Astrocyte (in vitro differentiated cells and primary cell): ENCODE measurements around the gene PFKL. TPM values are rescaled to one million over a fixed set of nuclear protein-coding genes. Genes with fewer than 3 reads are reported as not detected.

Experiments
- DNase-seq: peaks from one replicate; pipeline ENCODE4 v3.0.0-alpha.2; 2010; ENCODE audit warnings: low read depth
- FAIRE-seq: peaks from 2 replicates; lab custom pipeline; 2011; peaks lifted over from hg19 to GRCh38; lab: Jason Lieb, UNC
- H2AFZ ChIP-seq: 2 replicates; pipeline ENCODE4 v1.6.0; 2012; ENCODE audit warnings: low read depth, low read length, inconsistent platforms
- H3K27ac ChIP-seq: 2 replicates; pipeline ENCODE4 v1.5.1; 2011; ENCODE audit warnings: low read depth, low read length, inconsistent platforms
- H3K27me3 ChIP-seq: 2 replicates; pipeline ENCODE4 v1.6.0; 2011; ENCODE audit warnings: low read length, inconsistent platforms; ENCODE audit not compliant: insufficient read depth
- H3K36me3 ChIP-seq: 2 replicates; pipeline ENCODE4 v1.5.1; 2011; ENCODE audit warnings: low read length, inconsistent platforms; ENCODE audit not compliant: insufficient read depth
- H3K4me1 ChIP-seq: 2 replicates; pipeline ENCODE4 v1.5.1; 2011; ENCODE audit warnings: low read length, inconsistent platforms; ENCODE audit not compliant: insufficient read depth
- H3K4me2 ChIP-seq: 2 replicates; pipeline ENCODE4 v1.6.0; 2012; ENCODE audit warnings: low read length, inconsistent platforms
- H3K4me3 ChIP-seq: 2 replicates; pipeline ENCODE4 v1.5.1; 2011; ENCODE audit warnings: low read depth, mild to moderate bottlenecking, low read length, inconsistent platforms; ENCODE audit not compliant: insufficient read depth
- H3K79me2 ChIP-seq: 2 replicates; pipeline ENCODE4 v1.6.0; 2012; ENCODE audit warnings: mild to moderate bottlenecking, low read length, inconsistent platforms; ENCODE audit not compliant: insufficient read depth
- H3K9ac ChIP-seq: 2 replicates; pipeline ENCODE4 v1.6.0; 2012; ENCODE audit warnings: mild to moderate bottlenecking, low read length, inconsistent platforms
- H3K9me3 ChIP-seq: 2 replicates; pipeline ENCODE4 v1.5.1; 2012; ENCODE audit warnings: low read depth, mild to moderate bottlenecking, low read length, inconsistent platforms; ENCODE audit not compliant: insufficient read depth
- H4K20me1 ChIP-seq: 2 replicates; pipeline ENCODE4 v1.6.0; 2012; ENCODE audit warnings: low read length, inconsistent platforms; ENCODE audit not compliant: insufficient read depth
- H3K27ac Mint-ChIP-seq: one replicate; pipeline ENCODE4 v1.8.0; 2021; ENCODE audit warnings: mild to moderate bottlenecking, mixed read lengths; ENCODE audit not compliant: unreplicated experiment
- H3K27me3 Mint-ChIP-seq: one replicate; pipeline ENCODE4 v1.8.0; 2021; ENCODE audit warnings: low read depth, mixed read lengths; ENCODE audit not compliant: unreplicated experiment
- H3K36me3 Mint-ChIP-seq: one replicate; pipeline ENCODE4 v1.8.0; 2021; ENCODE audit warnings: low read depth, mixed read lengths; ENCODE audit not compliant: unreplicated experiment
- H3K4me1 Mint-ChIP-seq: one replicate; pipeline ENCODE4 v1.8.0; 2021; ENCODE audit warnings: low read depth, mixed read lengths; ENCODE audit not compliant: unreplicated experiment
- H3K4me3 Mint-ChIP-seq: one replicate; pipeline ENCODE4 v1.8.0; 2021; ENCODE audit warnings: mild to moderate bottlenecking, moderate library complexity, mixed read lengths; ENCODE audit not compliant: unreplicated experiment
- H3K9me3 Mint-ChIP-seq: one replicate; pipeline ENCODE4 v1.8.0; 2021; ENCODE audit warnings: mild to moderate bottlenecking, mixed read lengths; ENCODE audit not compliant: unreplicated experiment
- EZH2 ChIP-seq: IDR thresholded peaks from 2 replicates; pipeline ENCODE4 v1.6.1; 2012; ENCODE audit warnings: mild to moderate bottlenecking, low read length, inconsistent platforms; ENCODE audit not compliant: insufficient read depth
- total RNA-seq: library from RNA; stranded (reverse); gene quantifications from 2 replicates; pipeline ENCODE4 v1.2.1, GENCODE V29; 2021
- TF ChIP-seq, protein P1 (sequence below): IDR thresholded peaks from 2 replicates; pipeline ENCODE4 v1.5.1; 2011; ENCODE audit warnings: low read depth, mild to moderate bottlenecking, inconsistent platforms, low read length, moderate library complexity; ENCODE audit not compliant: insufficient read depth

Gene PFKL
- total RNA-seq, 1 donor from 2014 or later: 109 TPM

DNA sequence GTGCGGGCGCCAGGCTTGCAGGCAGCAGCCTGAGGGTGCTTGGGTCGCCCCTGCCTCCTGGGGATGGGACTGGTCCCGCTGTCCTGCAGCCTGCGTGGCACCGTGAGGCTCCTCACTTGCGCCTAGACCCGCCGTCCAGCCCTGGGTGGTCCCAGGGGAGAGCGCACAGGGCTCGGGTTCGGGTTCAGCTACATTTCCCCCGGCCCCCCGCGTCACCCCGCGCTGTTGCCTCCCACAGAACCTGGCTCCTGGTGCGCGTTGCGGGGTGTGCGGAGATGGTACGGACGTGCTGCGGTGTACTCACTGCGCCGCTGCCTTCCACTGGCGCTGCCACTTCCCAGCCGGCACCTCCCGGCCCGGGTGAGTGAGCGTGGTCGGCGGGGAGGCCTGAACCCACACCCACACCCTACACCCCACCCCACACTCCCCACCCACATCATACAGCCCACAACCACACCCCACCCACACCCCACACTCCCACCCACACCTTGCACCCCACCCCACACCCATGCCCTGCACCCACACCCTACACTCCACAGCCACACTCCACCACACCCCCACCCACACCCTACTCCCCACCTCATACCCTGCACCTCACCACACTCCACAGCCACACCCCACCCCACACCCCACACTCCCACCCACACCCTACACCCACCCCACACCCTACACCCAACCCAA is 6.2 kb upstream of the PFKL start:
- Histone ChIP-seq H3K4me3 (no peak overlapping the region), H2AFZ (no peak overlapping the region), H3K27ac (no peak overlapping the region), H3K4me1 (no peaks in the 10 kb centered on the region), H3K36me3 (no peaks in the 10 kb centered on the region), H3K4me2 (no peak overlapping the region), H3K79me2 (no peaks in the 10 kb centered on the region), H3K27me3 (peaks cover 2% of the 10 kb centered on the region), H4K20me1 (no peaks in the 10 kb centered on the region), H3K9ac (no peak overlapping the region), H3K9me3 (no peaks in the 10 kb centered on the region)
- H3K27me3 Mint-ChIP-seq: peaks cover 18% of the 10 kb centered on the region
- H3K4me3 Mint-ChIP-seq: no peak overlapping the region
- DNase-seq (no peak), FAIRE-seq (no peak)
- no peaks in the 10 kb centered on the region for H3K36me3 Mint-ChIP-seq
- no peak overlapping the region for H3K27ac Mint-ChIP-seq
- no peaks in the 10 kb centered on the region for H3K4me1 Mint-ChIP-seq
- TF ChIP-seq, protein P1, sequence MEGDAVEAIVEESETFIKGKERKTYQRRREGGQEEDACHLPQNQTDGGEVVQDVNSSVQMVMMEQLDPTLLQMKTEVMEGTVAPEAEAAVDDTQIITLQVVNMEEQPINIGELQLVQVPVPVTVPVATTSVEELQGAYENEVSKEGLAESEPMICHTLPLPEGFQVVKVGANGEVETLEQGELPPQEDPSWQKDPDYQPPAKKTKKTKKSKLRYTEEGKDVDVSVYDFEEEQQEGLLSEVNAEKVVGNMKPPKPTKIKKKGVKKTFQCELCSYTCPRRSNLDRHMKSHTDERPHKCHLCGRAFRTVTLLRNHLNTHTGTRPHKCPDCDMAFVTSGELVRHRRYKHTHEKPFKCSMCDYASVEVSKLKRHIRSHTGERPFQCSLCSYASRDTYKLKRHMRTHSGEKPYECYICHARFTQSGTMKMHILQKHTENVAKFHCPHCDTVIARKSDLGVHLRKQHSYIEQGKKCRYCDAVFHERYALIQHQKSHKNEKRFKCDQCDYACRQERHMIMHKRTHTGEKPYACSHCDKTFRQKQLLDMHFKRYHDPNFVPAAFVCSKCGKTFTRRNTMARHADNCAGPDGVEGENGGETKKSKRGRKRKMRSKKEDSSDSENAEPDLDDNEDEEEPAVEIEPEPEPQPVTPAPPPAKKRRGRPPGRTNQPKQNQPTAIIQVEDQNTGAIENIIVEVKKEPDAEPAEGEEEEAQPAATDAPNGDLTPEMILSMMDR: no peak
- TF ChIP-seq EZH2: no peak
- H3K9me3 Mint-ChIP-seq: no peaks in the 10 kb centered on the region

DNA sequence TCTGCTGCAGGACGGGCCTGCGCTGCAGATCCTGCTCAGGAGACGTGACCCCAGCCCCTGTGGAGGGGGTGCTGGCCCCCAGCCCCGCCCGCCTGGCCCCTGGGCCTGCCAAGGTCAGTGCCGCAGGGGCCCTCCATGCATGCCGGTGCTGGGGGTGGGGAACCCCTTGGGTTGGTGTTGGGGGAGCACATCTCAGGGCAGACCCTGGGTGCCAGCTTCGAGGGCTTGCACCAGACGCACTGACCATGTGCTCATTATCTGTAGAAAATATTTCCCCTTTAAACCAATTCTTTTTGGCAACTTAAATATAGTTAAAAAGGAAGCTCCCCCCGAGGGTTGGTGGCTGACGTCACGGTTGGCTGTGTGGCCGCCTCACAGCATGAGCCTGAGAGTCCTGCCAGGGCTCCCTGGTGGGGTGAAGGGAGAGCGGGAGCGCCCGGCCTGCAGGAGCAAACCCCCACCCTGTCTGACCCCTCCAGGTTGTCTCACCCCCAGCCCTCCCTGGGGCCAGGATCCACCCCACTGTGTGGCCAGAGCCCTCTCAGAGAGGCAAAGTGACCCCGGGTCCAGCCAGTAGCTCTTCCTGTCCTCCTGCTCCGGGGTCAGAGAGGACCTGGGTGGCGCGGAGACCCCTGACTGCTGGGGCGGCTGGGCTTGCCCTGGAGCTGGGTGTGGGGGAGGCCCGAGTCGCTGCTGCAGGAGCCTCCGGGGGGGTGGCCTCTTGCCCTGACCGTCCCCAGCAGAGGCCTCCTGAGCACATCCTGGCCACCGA is 5.3 kb upstream of the PFKL start:
- Histone ChIP-seq H3K9me3 (no peaks in the 10 kb centered on the region), H3K36me3 (no peaks in the 10 kb centered on the region), H2AFZ (no peak overlapping the region), H3K4me2 (no peak overlapping the region), H3K4me1 (peaks cover 3% of the 10 kb centered on the region), H3K4me3 (no peak overlapping the region), H3K27ac (no peak overlapping the region), H3K9ac (no peak overlapping the region), H3K79me2 (no peaks in the 10 kb centered on the region), H3K27me3 (no peaks in the 10 kb centered on the region), H4K20me1 (no peaks in the 10 kb centered on the region)
- TF ChIP-seq, protein P1: no peak
- no peak for TF ChIP-seq EZH2
- DNase-seq: no peak
- H3K27ac Mint-ChIP-seq: no peak overlapping the region
- H3K36me3 Mint-ChIP-seq: no peaks in the 10 kb centered on the region
- no peaks in the 10 kb centered on the region for H3K9me3 Mint-ChIP-seq
- H3K4me1 Mint-ChIP-seq: peaks cover 3% of the 10 kb centered on the region
- peaks cover 13% of the 10 kb centered on the region for H3K27me3 Mint-ChIP-seq
- FAIRE-seq: no peak
- no peak overlapping the region for H3K4me3 Mint-ChIP-seq
